Left lung (tissue), 10 donors: Measurements from ENCODE around the gene CSRNP2. TPM values are rescaled to one million over a fixed set of nuclear protein-coding genes. Genes with fewer than 3 reads are reported as not detected.

ENCODE experiments used
- ATAC-seq: fragments of 200-7000 bp; cut with Tn5 transposase; one replicate; pipeline ENCODE4 v1.9.1; 2020; ENCODE audit warnings: moderate library complexity
- DNase-seq, 4 donors: peaks; one replicate each; pipeline ENCODE4 v3.0.0-alpha.2; 2013 to 2020
- H3K27ac ChIP-seq, 2 donors: fragments of 200-600 bp; sonication (generic) in 1 of 2; one replicate each; pipeline versions ENCODE4 v1.5.0 to v1.8.0; 2020 to 2021
- H3K27me3 ChIP-seq, 2 donors: fragments of 200-600 bp; sonication (generic) in 1 of 2; one replicate each; pipeline versions ENCODE4 v1.5.0 to v1.8.0; 2020 to 2021
- H3K36me3 ChIP-seq, 2 donors: fragments of 200-600 bp; sonication (generic) in 1 of 2; one replicate each; pipeline versions ENCODE4 v1.5.0 to v1.8.0; 2020 to 2021
- H3K4me1 ChIP-seq, 2 donors: fragments of 200-600 bp; one replicate each; pipeline ENCODE4 v1.8.0; 2021
- H3K4me3 ChIP-seq, 2 donors: fragments of 200-600 bp; sonication (generic) in 1 of 2; one replicate each; pipeline versions ENCODE4 v1.5.0 to v1.8.0; 2020 to 2021; ENCODE audit warnings: mild to moderate bottlenecking in 1 of 2
- H3K9me3 ChIP-seq, 2 donors: fragments of 200-600 bp; sonication (generic) in 1 of 2; one replicate each; pipeline versions ENCODE4 v1.5.0 to v1.8.0; 2020 to 2021
- CTCF ChIP-seq, 2 donors: fragments of 200-600 bp; sonication (generic) in 1 of 2; IDR thresholded peaks; one replicate each; pipeline versions ENCODE4 v1.5.0 to v1.8.0; 2021; ENCODE audit warnings: antibody characterized with exemption in 2 of 2
- intact Hi-C, 2 donors: fragments of 100-400 bp; cut with DNase I; formaldehyde crosslinking; loops; one replicate each; pipeline versions ENCODE4 v1.11.2 to v1.14.2; 2022
- polyA plus RNA-seq, 6 donors: library from polyadenylated mRNA; unstranded; fragments of 120-200 nt; gene quantifications; one replicate each; pipeline ENCODE4 v1.2.1, GENCODE V29; 2013; ENCODE audit not compliant: insufficient read length in 6 of 6
- total RNA-seq, 2 donors: library from RNA; stranded (reverse); fragmentation: NEBNext Ultra II Directional; extraction: Animal tissue kit (Norgen Biotek cat#: 25700); gene quantifications; one replicate each; pipeline ENCODE4 v1.2.1, GENCODE V29; 2021
- donor health status: DM: no; HTN: yes; CAD: no.
- donor health status: DM: no; HTN: no; CAD: no.

CSRNP2 gene
- total and polyA plus RNA-seq, 8 donors = 25.2 to 40.9 (median 34.6) TPM

GRCh38 chr12:51051787-51052186 is 31.6 kb downstream of the CSRNP2 start:
- ATAC-seq = no peak
- Histone ChIP-seq H3K4me1 (peaks cover 16 to 41% of the 10 kb centered on the region in 2 donors), H3K9me3 (no peaks in the 10 kb centered on the region), H3K36me3 (peaks cover 0 to 65% of the 10 kb centered on the region in 2 donors), H3K4me3 (no peak overlapping the region), H3K27me3 (no peaks in the 10 kb centered on the region), H3K27ac (peak overlapping the region in 1 of 2 donors; percentile 36)
- no peak for TF ChIP-seq CTCF (IDR thresholded peaks at IDR 0.05)
- intact Hi-C loops = no loop called here
- no peak for DNase-seq

GRCh38 chr12:51049525-51049924 is 33.9 kb downstream of the CSRNP2 start:
- Histone ChIP-seq H3K36me3 (peaks cover 0 to 44% of the 10 kb centered on the region in 2 donors), H3K4me3 (peak overlapping the region in 1 of 2 donors; percentile 85), H3K9me3 (no peaks in the 10 kb centered on the region), H3K4me1 (peaks cover 16 to 32% of the 10 kb centered on the region in 2 donors), H3K27ac (peak overlapping the region in 1 of 2 donors; percentile 23), H3K27me3 (no peaks in the 10 kb centered on the region)
- DNase-seq (no peak), ATAC-seq (no peak)
- intact Hi-C loops = no loop called here
- TF ChIP-seq CTCF (IDR thresholded peaks at IDR 0.05) = no peak

DNA sequence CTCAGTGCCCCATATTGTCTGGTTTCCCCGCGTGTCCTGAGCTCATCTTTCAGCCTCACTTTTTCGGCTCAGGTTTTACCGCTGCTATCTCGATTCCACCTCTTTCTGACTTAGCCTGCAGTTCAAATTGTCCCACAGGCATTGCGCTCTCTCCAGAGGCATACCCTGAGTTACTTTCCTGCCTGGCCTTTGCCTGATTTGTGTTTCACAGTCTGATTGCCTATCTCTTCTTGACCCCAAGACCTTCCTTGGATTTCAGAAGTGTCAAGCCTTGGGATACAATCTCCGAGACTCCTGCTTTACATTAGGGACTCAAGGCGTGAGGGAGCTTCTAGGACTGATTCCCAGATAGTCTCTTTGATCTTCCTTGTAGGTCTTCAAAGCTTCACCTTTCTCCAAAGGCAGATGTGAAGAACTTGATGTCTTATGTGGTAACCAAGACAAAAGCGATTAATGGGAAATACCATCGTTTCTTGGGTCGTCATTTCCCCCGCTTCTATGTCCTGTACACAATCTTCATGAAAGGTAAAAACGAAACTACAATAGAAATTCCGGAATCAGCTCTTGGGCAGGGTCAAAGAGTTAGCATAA is 34.6 kb downstream of the CSRNP2 start:
- peak; percentile 1 for ATAC-seq
- peaks cover 16 to 32% of the 10 kb centered on the region in 2 donors for H3K4me1 ChIP-seq

DNA sequence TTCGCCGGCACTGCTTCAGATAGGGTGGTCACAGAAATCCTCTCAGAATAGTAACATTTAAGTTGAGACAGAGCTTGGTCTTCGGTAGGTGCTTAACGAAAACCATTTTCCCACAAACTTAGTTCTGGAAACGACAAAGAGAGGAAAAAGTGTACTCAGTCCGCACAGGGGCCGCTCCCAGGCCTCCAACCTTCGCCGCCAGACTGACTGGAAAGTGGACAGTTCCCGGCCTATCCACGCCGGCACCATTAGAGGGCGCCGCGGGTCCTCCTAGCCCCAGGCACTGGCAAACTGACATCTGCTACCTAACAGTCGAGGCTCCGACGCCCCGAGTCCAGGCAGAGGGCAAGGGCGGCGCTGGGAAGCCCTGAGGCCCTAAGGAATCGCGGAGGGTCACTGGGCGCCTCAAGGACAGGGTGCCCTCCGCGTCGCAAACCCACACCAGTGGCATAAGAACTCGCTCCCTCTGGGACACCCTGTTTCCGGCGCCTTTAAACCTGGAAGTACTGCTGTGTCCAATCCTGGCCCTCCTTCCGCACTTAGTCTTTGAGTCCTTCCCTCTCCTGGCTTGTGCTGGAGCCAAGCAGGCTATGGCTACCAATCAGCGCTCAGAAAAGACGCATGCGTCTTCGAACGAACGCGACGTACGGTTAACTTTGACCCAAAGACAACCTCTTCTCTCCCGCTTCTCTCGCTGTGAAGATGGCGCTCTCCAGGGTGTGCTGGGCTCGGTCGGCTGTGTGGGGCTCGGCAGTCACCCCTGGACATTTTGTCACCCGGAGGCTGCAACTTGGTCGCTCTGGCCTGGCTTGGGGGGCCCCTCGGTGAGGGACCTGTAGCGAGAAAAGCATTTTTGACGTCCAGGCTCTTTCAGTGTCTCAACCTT is 35.5 kb downstream of the CSRNP2 start, which contains the start of gene LETMD1:
Gene LETMD1 (plus strand): TSS at position 673 of the 886 bp plus-strand sequence. CDS start 30 bp downstream, at position 703.
- peak; percentile 95 to 98 (median 97) for DNase-seq
- H3K9me3 ChIP-seq = no peaks in the 10 kb centered on the region
- ATAC-seq = peak; percentile 98
- H3K4me1 ChIP-seq = peaks cover 16 to 32% of the 10 kb centered on the region in 2 donors
- intact Hi-C loops = no loop called here
- H3K27me3 ChIP-seq = no peaks in the 10 kb centered on the region
- H3K36me3 ChIP-seq = peaks cover 0 to 28% of the 10 kb centered on the region in 2 donors
- H3K27ac ChIP-seq = peak within 1 kb of the TSS; percentile 94 to 97
- peak within 1 kb of the TSS; percentile 76 to 85 for H3K4me3 ChIP-seq
- peak; percentile 83 to 94 for TF ChIP-seq CTCF (IDR thresholded peaks at IDR 0.05)

More for the DNA sequence above, 34.6 kb downstream of the CSRNP2 start:
- Histone ChIP-seq H3K27me3 (no peaks in the 10 kb centered on the region), H3K9me3 (no peaks in the 10 kb centered on the region), H3K27ac (peak overlapping the region; percentile 94 to 97), H3K4me3 (peak overlapping the region; percentile 76 to 85), H3K36me3 (peaks cover 0 to 36% of the 10 kb centered on the region in 2 donors)
- intact Hi-C loops = no loop called here
- no peak for TF ChIP-seq CTCF (IDR thresholded peaks at IDR 0.05)
- no peak for DNase-seq

DNA sequence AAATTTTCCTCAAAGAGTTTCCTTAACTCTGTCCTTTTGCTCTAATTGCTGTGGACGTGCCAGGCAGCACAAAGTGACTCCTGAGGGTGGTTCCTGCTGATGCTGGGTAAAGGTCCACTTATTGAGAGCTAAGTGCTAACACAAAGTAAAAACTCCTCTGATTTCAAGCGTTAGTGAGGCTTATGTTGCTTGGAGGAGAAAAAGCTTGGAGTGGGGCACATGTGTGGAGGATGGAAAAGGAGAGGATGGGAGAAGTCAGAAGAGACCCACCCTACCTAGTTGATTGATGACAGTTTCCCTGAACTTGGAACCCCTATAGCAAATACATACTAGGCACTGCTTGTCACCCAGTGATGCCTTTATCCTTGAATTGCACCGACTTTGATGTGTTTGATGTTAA is 47.1 kb downstream of the CSRNP2 start:
- Histone ChIP-seq H3K9me3 (no peaks in the 10 kb centered on the region), H3K27ac (no peak overlapping the region), H3K4me3 (no peak overlapping the region), H3K36me3 (no peaks in the 10 kb centered on the region), H3K27me3 (no peaks in the 10 kb centered on the region), H3K4me1 (no peaks in the 10 kb centered on the region)
- no peak for ATAC-seq
- DNase-seq = no peak
- intact Hi-C loops = no loop called here
- TF ChIP-seq CTCF (IDR thresholded peaks at IDR 0.05) = no peak
